Measurements from ENCODE around the gene NCOA3. TPM values are rescaled to one million over a fixed set of nuclear protein-coding genes. Genes with fewer than 3 reads are reported as not detected.

Gene NCOA3
- total and polyA plus RNA-seq, 2 experiments from 2014 or later, result 6.7 to 16.2 TPM

GRCh38 chr20:47679462-47679861 lies 177.8 kb downstream of the NCOA3 start:
- Histone ChIP-seq H3K9me3 (ENCODE audit: low read depth) (no peaks in the 10 kb centered on the region), H3K4me3 (no peak overlapping the region), H3K27me3 (no peaks in the 10 kb centered on the region), H3K4me1 (ENCODE audit: low read depth) (no peaks in the 10 kb centered on the region), H3K27ac (no peak overlapping the region), H3K36me3 (no peaks in the 10 kb centered on the region)
- no peak for DNase-seq (ENCODE audit: low read depth in 1 of 2, low spot score in 1 of 2)
- no peak for TF ChIP-seq CTCF (IDR thresholded peaks at IDR 0.05; ENCODE audit: low read depth, low read length)

- Histone ChIP-seq H3K27ac (no peak overlapping the region), H3K4me1 (ENCODE audit: low read depth) (no peaks in the 10 kb centered on the region), H3K27me3 (no peaks in the 10 kb centered on the region), H3K36me3 (no peaks in the 10 kb centered on the region), H3K4me3 (no peak overlapping the region), H3K9me3 (ENCODE audit: low read depth) (no peaks in the 10 kb centered on the region)
- no peak for TF ChIP-seq CTCF (IDR thresholded peaks at IDR 0.05; ENCODE audit: low read depth, low read length)
- peak in 1 of 2 donors; percentile 31 for DNase-seq (ENCODE audit: low read depth in 1 of 2, low spot score in 1 of 2)
Measured at GRCh38 chr20:47680804-47681529, 179.3 kb downstream of the NCOA3 start.

- DNase-seq (ENCODE audit: low read depth in 1 of 2, low spot score in 1 of 2), result peak; percentile 73 to 91
- peak overlapping the region; percentile 65 for H3K27ac ChIP-seq
- H3K4me1 ChIP-seq (ENCODE audit: low read depth), result no peaks in the 10 kb centered on the region
- no peaks in the 10 kb centered on the region for H3K36me3 ChIP-seq
- H3K27me3 ChIP-seq, result no peaks in the 10 kb centered on the region
- no peaks in the 10 kb centered on the region for H3K9me3 ChIP-seq (ENCODE audit: low read depth)
- H3K4me3 ChIP-seq, result no peak overlapping the region
- TF ChIP-seq CTCF (IDR thresholded peaks at IDR 0.05; ENCODE audit: low read depth, low read length), result peak; percentile 2
Measured at GRCh38 chr20:47682028-47682783, 180.5 kb downstream of the NCOA3 start.

GRCh38 chr20:47682916-47683315 lies 181.2 kb downstream of the NCOA3 start:
- Histone ChIP-seq H3K4me1 (ENCODE audit: low read depth) (no peaks in the 10 kb centered on the region), H3K36me3 (no peaks in the 10 kb centered on the region)
- no peak for TF ChIP-seq CTCF (IDR thresholded peaks at IDR 0.05; ENCODE audit: low read depth, low read length)

GRCh38 chr20:47684306-47685080 lies 182.8 kb downstream of the NCOA3 start:
- no peak overlapping the region for H3K4me3 ChIP-seq
- no peaks in the 10 kb centered on the region for H3K9me3 ChIP-seq (ENCODE audit: low read depth)
- DNase-seq (ENCODE audit: low read depth in 1 of 2, low spot score in 1 of 2), result peak in 1 of 2 donors; percentile 20
- H3K36me3 ChIP-seq, result no peaks in the 10 kb centered on the region
- no peaks in the 10 kb centered on the region for H3K27me3 ChIP-seq
- H3K27ac ChIP-seq, result no peak overlapping the region
- no peaks in the 10 kb centered on the region for H3K4me1 ChIP-seq (ENCODE audit: low read depth)
- no peak for TF ChIP-seq CTCF (IDR thresholded peaks at IDR 0.05; ENCODE audit: low read depth, low read length)

More at GRCh38 chr20:47682916-47683315, 181.2 kb downstream of the NCOA3 start:
- Histone ChIP-seq H3K27me3 (no peaks in the 10 kb centered on the region), H3K4me3 (no peak overlapping the region), H3K27ac (no peak overlapping the region), H3K9me3 (ENCODE audit: low read depth) (no peaks in the 10 kb centered on the region)
- DNase-seq (ENCODE audit: low read depth in 1 of 2, low spot score in 1 of 2), result no peak

Measured in cardiac muscle cell (in vitro differentiated cells and primary cell).